HG03064 (cell line): Measurements from ENCODE around the gene FBXL17.

Experiments used
- ATAC-seq: cut with Tn5 transposase; IDR thresholded peaks from one replicate; pipeline ENCODE4 v1.9.1; 2021; ENCODE audit warnings: low read depth; ENCODE audit not compliant: unreplicated experiment

The FBXL17 gene

GRCh38 chr5:107930891-107931290 lies 451.0 kb downstream of the FBXL17 start:
- no peak for ATAC-seq

- ATAC-seq: no peak
Observed at GRCh38 chr5:107930092-107930491, 451.8 kb downstream of the FBXL17 start.

- ATAC-seq: no peak
Observed at GRCh38 chr5:107929080-107929479, 452.8 kb downstream of the FBXL17 start.

- ATAC-seq: no peak
Observed at GRCh38 chr5:107926121-107926520, 455.8 kb downstream of the FBXL17 start.

- no peak for ATAC-seq
Observed at GRCh38 chr5:107925200-107925599, 456.7 kb downstream of the FBXL17 start.

GRCh38 chr5:107919969-107920368 lies 461.9 kb downstream of the FBXL17 start:
- ATAC-seq: no peak

GRCh38 chr5:107919361-107919760 lies 462.5 kb downstream of the FBXL17 start:
- no peak for ATAC-seq

GRCh38 chr5:107917983-107918382 lies 463.9 kb downstream of the FBXL17 start:
- no peak for ATAC-seq

- ATAC-seq: no peak
Observed at GRCh38 chr5:107916731-107917725, 464.9 kb downstream of the FBXL17 start.

GRCh38 chr5:107915176-107915812 lies 466.6 kb downstream of the FBXL17 start:
- no peak for ATAC-seq

GRCh38 chr5:107913494-107913893 lies 468.4 kb downstream of the FBXL17 start:
- no peak for ATAC-seq

GRCh38 chr5:107900721-107901120 lies 481.2 kb downstream of the FBXL17 start:
- ATAC-seq: no peak

GRCh38 chr5:107894361-107894760 lies 487.5 kb downstream of the FBXL17 start:
- ATAC-seq: no peak

GRCh38 chr5:107893642-107894041 lies 488.3 kb downstream of the FBXL17 start:
- no peak for ATAC-seq

GRCh38 chr5:107889387-107889786 lies 492.5 kb downstream of the FBXL17 start:
- no peak for ATAC-seq

- ATAC-seq: no peak
Observed at GRCh38 chr5:107888541-107888940, 493.4 kb downstream of the FBXL17 start.

GRCh38 chr5:107887166-107887943 lies 494.5 kb downstream of the FBXL17 start:
- no peak for ATAC-seq

- ATAC-seq: no peak
Observed at GRCh38 chr5:107885601-107886000, 496.3 kb downstream of the FBXL17 start.

- ATAC-seq: no peak
Observed at GRCh38 chr5:107884871-107885270, 497.0 kb downstream of the FBXL17 start.

GRCh38 chr5:107878661-107879060 lies 503.2 kb downstream of the FBXL17 start:
- ATAC-seq: no peak

GRCh38 chr5:107876906-107877305 lies 505.0 kb downstream of the FBXL17 start:
- no peak for ATAC-seq
